ENCODE results near the gene CASK.

DNA sequence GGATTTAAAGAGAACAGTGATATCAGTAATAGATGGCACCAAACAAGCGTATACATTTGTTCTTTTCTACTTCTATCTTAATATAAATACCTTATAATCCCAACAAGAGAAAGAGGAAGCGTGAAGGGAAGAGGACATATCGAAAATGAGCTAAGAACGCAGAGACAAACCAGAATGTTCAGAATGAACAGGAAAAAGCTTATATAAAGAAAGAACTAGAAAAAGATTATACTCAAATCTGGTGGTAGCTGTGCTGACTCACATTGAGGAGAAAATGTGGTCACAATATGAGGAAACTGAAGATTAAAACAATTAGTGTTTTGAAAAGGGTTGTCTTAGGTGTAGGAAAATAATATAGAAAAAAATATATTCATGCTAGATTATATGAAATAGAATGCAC, 236.6 kb downstream of the CASK start:
- TF ChIP-seq, protein P1, sequence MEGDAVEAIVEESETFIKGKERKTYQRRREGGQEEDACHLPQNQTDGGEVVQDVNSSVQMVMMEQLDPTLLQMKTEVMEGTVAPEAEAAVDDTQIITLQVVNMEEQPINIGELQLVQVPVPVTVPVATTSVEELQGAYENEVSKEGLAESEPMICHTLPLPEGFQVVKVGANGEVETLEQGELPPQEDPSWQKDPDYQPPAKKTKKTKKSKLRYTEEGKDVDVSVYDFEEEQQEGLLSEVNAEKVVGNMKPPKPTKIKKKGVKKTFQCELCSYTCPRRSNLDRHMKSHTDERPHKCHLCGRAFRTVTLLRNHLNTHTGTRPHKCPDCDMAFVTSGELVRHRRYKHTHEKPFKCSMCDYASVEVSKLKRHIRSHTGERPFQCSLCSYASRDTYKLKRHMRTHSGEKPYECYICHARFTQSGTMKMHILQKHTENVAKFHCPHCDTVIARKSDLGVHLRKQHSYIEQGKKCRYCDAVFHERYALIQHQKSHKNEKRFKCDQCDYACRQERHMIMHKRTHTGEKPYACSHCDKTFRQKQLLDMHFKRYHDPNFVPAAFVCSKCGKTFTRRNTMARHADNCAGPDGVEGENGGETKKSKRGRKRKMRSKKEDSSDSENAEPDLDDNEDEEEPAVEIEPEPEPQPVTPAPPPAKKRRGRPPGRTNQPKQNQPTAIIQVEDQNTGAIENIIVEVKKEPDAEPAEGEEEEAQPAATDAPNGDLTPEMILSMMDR (conservative IDR thresholded peaks at IDR 0.05; ENCODE audit: low read depth, low read length) = no peak
- TF ChIP-seq EZH2 (IDR thresholded peaks at IDR 0.05; ENCODE audit: borderline replicate concordance, low read depth, low read length, poor library complexity, severe bottlenecking) = no peak

All from A673 (cell line).